ENCODE results near the gene CXCR1. TPM values are rescaled to one million over a fixed set of nuclear protein-coding genes. Genes with fewer than 3 reads are reported as not detected.

CXCR1 gene
- total RNA-seq, 2 experiments from 2014 or later: 0.08 TPM; not detected in 1

DNA sequence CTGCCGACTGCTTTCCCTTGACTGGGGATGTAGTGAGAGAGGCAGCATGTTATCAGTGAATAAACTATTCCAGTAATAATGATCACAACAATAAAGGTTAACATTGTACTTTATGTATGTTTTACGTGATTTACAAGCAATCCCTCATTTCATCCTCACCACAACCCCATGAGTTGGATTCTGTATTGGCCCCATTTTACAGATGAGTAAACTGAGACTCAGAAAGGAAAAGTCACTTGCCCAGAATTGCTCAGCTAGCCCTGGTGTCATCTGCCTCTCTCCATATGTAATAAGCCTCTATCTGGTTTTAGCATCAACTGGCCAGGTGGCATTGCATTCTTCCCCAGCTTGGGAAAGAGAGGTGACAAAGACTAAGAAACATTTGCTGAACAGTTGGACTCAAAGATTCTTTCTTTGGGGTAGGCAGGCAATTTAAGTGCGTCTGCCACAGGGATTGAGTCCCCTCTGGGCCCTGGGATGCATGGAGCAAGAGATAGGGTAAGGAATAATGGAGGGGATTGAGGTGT lies 38.8 kb downstream of the CXCR1 start:
- no peak for ATAC-seq (ENCODE audit: poor library complexity)
- no peaks in the 10 kb centered on the region for H3K36me3 ChIP-seq (ENCODE audit: insufficient read depth, low read length)
- H3K27me3 ChIP-seq (ENCODE audit: control insufficient read depth in 1 of 2, insufficient read depth in 2 of 2, low read length in 2 of 2): peaks cover 5 to 6% of the 10 kb centered on the region in 2 experiments
- Mint-ChIP-seq H3K27ac (no peak overlapping the region), H3K36me3 (ENCODE audit: low read depth) (no peaks in the 10 kb centered on the region), H3K9me3 (peaks cover under 1% of the 10 kb centered on the region), H3K4me3 (no peak overlapping the region), H3K27me3 (peaks cover 34% of the 10 kb centered on the region), H3K4me1 (ENCODE audit: low read depth) (peaks cover 6% of the 10 kb centered on the region)
- peaks cover 0 to 8% of the 10 kb centered on the region in 2 experiments for H3K9me3 ChIP-seq (ENCODE audit: control insufficient read depth in 1 of 2, insufficient read depth in 1 of 2, low read length in 2 of 2)
- H3K4me1 ChIP-seq (ENCODE audit: insufficient read depth, low read length): peaks cover 2% of the 10 kb centered on the region
- intact Hi-C loops (cut with DNase I, micrococcal nuclease): no loop called here
- no peak for DNase-seq
- H3K27ac ChIP-seq (ENCODE audit: low read depth in 1 of 2, low read length in 2 of 2): no peak overlapping the region
- ChIA-PET POLR2A (no interaction called here), CTCF (no interaction called here)
- no peak overlapping the region for H3K4me3 ChIP-seq (ENCODE audit: low read length)
- TF ChIP-seq, protein P1, sequence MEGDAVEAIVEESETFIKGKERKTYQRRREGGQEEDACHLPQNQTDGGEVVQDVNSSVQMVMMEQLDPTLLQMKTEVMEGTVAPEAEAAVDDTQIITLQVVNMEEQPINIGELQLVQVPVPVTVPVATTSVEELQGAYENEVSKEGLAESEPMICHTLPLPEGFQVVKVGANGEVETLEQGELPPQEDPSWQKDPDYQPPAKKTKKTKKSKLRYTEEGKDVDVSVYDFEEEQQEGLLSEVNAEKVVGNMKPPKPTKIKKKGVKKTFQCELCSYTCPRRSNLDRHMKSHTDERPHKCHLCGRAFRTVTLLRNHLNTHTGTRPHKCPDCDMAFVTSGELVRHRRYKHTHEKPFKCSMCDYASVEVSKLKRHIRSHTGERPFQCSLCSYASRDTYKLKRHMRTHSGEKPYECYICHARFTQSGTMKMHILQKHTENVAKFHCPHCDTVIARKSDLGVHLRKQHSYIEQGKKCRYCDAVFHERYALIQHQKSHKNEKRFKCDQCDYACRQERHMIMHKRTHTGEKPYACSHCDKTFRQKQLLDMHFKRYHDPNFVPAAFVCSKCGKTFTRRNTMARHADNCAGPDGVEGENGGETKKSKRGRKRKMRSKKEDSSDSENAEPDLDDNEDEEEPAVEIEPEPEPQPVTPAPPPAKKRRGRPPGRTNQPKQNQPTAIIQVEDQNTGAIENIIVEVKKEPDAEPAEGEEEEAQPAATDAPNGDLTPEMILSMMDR (IDR thresholded peaks at IDR 0.05): no peak

GRCh38 chr2:218125626-218126080 lies 41.1 kb downstream of the CXCR1 start, which contains the start of gene CXCR2:
Gene CXCR2, plus strand, starts transcription at chr2:218126028. Its CDS starts 8,774 bp downstream, at chr2:218134802.
- peaks cover 9% of the 10 kb centered on the region for H3K9me3 Mint-ChIP-seq
- DNase-seq: peak in 1 of 14 experiments; percentile 13
- H3K4me3 Mint-ChIP-seq: no peak within 1 kb of the TSS
- H3K9me3 ChIP-seq (ENCODE audit: control insufficient read depth in 1 of 2, insufficient read depth in 1 of 2, low read length in 2 of 2): peaks cover 0 to 15% of the 10 kb centered on the region in 2 experiments
- intact Hi-C loops (cut with DNase I, micrococcal nuclease): no loop called here
- no peak within 1 kb of the TSS for H3K27ac ChIP-seq (ENCODE audit: low read depth in 1 of 2, low read length in 2 of 2)
- ATAC-seq (ENCODE audit: poor library complexity): no peak
- ChIA-PET POLR2A (no interaction called here), CTCF (no interaction called here)
- H3K4me1 ChIP-seq (ENCODE audit: insufficient read depth, low read length): peaks cover 2% of the 10 kb centered on the region
- peaks cover 42% of the 10 kb centered on the region for H3K27me3 Mint-ChIP-seq
- TF ChIP-seq, protein P1 (IDR thresholded peaks at IDR 0.05): no peak
- H3K4me3 ChIP-seq (ENCODE audit: low read length): no peak within 1 kb of the TSS
- H3K36me3 ChIP-seq (ENCODE audit: insufficient read depth, low read length): no peaks in the 10 kb centered on the region
- no peak within 1 kb of the TSS for H3K27ac Mint-ChIP-seq
- peaks cover 6% of the 10 kb centered on the region for H3K4me1 Mint-ChIP-seq (ENCODE audit: low read depth)
- no peaks in the 10 kb centered on the region for H3K36me3 Mint-ChIP-seq (ENCODE audit: low read depth)
- H3K27me3 ChIP-seq (ENCODE audit: control insufficient read depth in 1 of 2, insufficient read depth in 2 of 2, low read length in 2 of 2): peaks cover 5 to 6% of the 10 kb centered on the region in 2 experiments

- Histone ChIP-seq H3K27ac (ENCODE audit: low read depth in 1 of 2, low read length in 2 of 2) (no peak overlapping the region), H3K4me1 (ENCODE audit: insufficient read depth, low read length) (peaks cover 2% of the 10 kb centered on the region), H3K27me3 (ENCODE audit: control insufficient read depth in 1 of 2, insufficient read depth in 2 of 2, low read length in 2 of 2) (peaks cover 5 to 6% of the 10 kb centered on the region in 2 experiments), H3K9me3 (ENCODE audit: control insufficient read depth in 1 of 2, insufficient read depth in 1 of 2, low read length in 2 of 2) (peaks cover 0 to 15% of the 10 kb centered on the region in 2 experiments), H3K4me3 (ENCODE audit: low read length) (no peak overlapping the region), H3K36me3 (ENCODE audit: insufficient read depth, low read length) (no peaks in the 10 kb centered on the region)
- peaks cover 9% of the 10 kb centered on the region for H3K9me3 Mint-ChIP-seq
- H3K36me3 Mint-ChIP-seq (ENCODE audit: low read depth): no peaks in the 10 kb centered on the region
- H3K27ac Mint-ChIP-seq: no peak overlapping the region
- CTCF ChIA-PET: no interaction called here
- peaks cover 48% of the 10 kb centered on the region for H3K27me3 Mint-ChIP-seq
- H3K4me1 Mint-ChIP-seq (ENCODE audit: low read depth): peaks cover 6% of the 10 kb centered on the region
- POLR2A ChIA-PET: no interaction called here
- H3K4me3 Mint-ChIP-seq: no peak overlapping the region
- DNase-seq: no peak
- ATAC-seq (ENCODE audit: poor library complexity): no peak
- intact Hi-C loops (cut with DNase I, micrococcal nuclease): no loop called here
- TF ChIP-seq, protein P1 (IDR thresholded peaks at IDR 0.05): no peak
Observed at GRCh38 chr2:218125095-218125494, 41.7 kb downstream of the CXCR1 start.

Data from CD4-positive, alpha-beta T cell (primary cell).